WI38 (cell line): ENCODE data around the gene CLEC9A.

Experiments
- H3K4me3 ChIP-seq: 2 replicates; pipeline ENCODE4 v1.5.1; 2011; ENCODE audit warnings: low read depth, mild to moderate bottlenecking, control low read depth, low read length
- CTCF ChIP-seq: IDR thresholded peaks from 2 replicates; pipeline ENCODE4 v1.5.1; 2012; ENCODE audit warnings: low read depth, mild to moderate bottlenecking, control low read depth, low read length

CLEC9A gene

GRCh38 chr12:10067264-10067663 lies 36.8 kb downstream of the CLEC9A start:
- no peak overlapping the region for H3K4me3 ChIP-seq
- TF ChIP-seq CTCF: no peak

GRCh38 chr12:10067942-10068341 lies 37.5 kb downstream of the CLEC9A start:
- no peak overlapping the region for H3K4me3 ChIP-seq
- no peak for TF ChIP-seq CTCF

GRCh38 chr12:10068644-10069043 lies 38.2 kb downstream of the CLEC9A start:
- TF ChIP-seq CTCF: no peak
- H3K4me3 ChIP-seq: no peak overlapping the region

- TF ChIP-seq CTCF: no peak
Observed at GRCh38 chr12:10069099-10069498, 38.6 kb downstream of the CLEC9A start.

GRCh38 chr12:10069976-10070375 lies 39.5 kb downstream of the CLEC9A start:
- no peak for TF ChIP-seq CTCF
- H3K4me3 ChIP-seq: no peak overlapping the region

More at GRCh38 chr12:10069099-10069498, 38.6 kb downstream of the CLEC9A start:
- no peak overlapping the region for H3K4me3 ChIP-seq

- no peak overlapping the region for H3K4me3 ChIP-seq
- TF ChIP-seq CTCF: no peak
Observed at GRCh38 chr12:10070380-10070779, 39.9 kb downstream of the CLEC9A start.

- H3K4me3 ChIP-seq: no peak overlapping the region
- TF ChIP-seq CTCF: no peak
Observed at GRCh38 chr12:10072131-10072530, 41.6 kb downstream of the CLEC9A start.
